ENCODE data around the gene POU2F2. TPM values are rescaled to one million over a fixed set of nuclear protein-coding genes. Genes with fewer than 3 reads are reported as not detected.

Gene POU2F2
- total RNA-seq, 1 experiment from 2014 or later: 0.89 TPM

DNA sequence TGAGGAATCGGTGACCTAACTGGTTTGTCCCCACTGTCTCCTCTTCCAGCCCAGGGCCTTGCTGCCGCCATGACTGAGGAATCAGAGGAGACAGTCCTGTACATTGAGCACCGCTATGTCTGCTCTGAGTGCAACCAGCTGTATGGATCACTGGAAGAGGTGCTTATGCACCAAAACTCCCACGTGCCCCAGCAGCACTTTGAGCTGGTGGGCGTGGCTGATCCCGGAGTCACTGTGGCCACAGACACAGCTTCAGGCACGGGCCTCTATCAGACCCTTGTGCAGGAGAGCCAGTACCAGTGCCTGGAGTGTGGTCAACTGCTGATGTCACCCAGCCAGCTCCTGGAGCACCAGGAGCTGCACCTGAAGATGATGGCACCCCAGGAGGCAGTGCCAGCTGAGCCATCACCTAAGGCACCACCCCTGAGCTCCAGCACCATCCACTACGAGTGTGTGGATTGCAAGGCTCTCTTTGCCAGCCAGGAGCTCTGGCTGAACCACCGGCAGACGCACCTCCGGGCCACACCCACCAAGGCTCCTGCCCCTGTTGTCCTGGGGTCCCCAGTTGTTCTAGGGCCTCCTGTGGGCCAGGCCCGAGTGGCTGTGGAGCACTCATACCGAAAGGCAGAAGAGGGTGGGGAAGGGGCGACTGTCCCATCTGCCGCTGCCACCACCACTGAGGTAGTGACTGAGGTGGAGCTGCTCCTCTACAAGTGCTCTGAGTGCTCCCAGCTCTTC, 53.5 kb downstream of the POU2F2 start:
- ChIA-PET CTCF (interaction anchor here (1.1 kb wide), 1 partner anchor 44 kb away, joined by 5 read pairs; no protein-coding TSS in a partner anchor), RAD21 (ENCODE audit: low non-redundant PET in 1 of 2, low total read pairs in 2 of 2, uncharacterized antibody in 2 of 2, unreplicated experiment in 2 of 2) (interaction anchor here in 1 of 2 experiments (0.7 kb wide), 1 partner anchor 30 kb away, joined by 3 read pairs; no protein-coding TSS in a partner anchor), POLR2A (interaction anchor here (0.6 kb wide), 1 partner anchor 51 kb away, joined by 3 read pairs; no protein-coding TSS in a partner anchor)
- TF ChIP-seq ZFX (IDR thresholded peaks at IDR 0.05) (no peak), POLR2A (IDR thresholded peaks at IDR 0.05; ENCODE audit: borderline replicate concordance, extremely low read depth, insufficient read depth, insufficient read length) (no peak), SP1 (IDR thresholded peaks at IDR 0.05; ENCODE audit: low read depth) (no peak), SIN3A (IDR thresholded peaks at IDR 0.05; ENCODE audit: low read depth) (no peak), MAX (IDR thresholded peaks at IDR 0.05) (no peak), YY1 (IDR thresholded peaks at IDR 0.05; ENCODE audit: extremely low read depth, insufficient replicate concordance, low read depth, low read length) (no peak), POLR2AphosphoS5 (IDR thresholded peaks at IDR 0.05; ENCODE audit: low read depth, low read length) (no peak), EZH2phosphoT487 (IDR thresholded peaks at IDR 0.05; ENCODE audit: borderline replicate concordance) (no peak), ZBTB33 (IDR thresholded peaks at IDR 0.05; ENCODE audit: extremely low read depth, insufficient replicate concordance, low read length) (no peak), CBX3 (IDR thresholded peaks at IDR 0.05; ENCODE audit: low read depth) (no peak)
- TF ChIP-seq, protein P1, sequence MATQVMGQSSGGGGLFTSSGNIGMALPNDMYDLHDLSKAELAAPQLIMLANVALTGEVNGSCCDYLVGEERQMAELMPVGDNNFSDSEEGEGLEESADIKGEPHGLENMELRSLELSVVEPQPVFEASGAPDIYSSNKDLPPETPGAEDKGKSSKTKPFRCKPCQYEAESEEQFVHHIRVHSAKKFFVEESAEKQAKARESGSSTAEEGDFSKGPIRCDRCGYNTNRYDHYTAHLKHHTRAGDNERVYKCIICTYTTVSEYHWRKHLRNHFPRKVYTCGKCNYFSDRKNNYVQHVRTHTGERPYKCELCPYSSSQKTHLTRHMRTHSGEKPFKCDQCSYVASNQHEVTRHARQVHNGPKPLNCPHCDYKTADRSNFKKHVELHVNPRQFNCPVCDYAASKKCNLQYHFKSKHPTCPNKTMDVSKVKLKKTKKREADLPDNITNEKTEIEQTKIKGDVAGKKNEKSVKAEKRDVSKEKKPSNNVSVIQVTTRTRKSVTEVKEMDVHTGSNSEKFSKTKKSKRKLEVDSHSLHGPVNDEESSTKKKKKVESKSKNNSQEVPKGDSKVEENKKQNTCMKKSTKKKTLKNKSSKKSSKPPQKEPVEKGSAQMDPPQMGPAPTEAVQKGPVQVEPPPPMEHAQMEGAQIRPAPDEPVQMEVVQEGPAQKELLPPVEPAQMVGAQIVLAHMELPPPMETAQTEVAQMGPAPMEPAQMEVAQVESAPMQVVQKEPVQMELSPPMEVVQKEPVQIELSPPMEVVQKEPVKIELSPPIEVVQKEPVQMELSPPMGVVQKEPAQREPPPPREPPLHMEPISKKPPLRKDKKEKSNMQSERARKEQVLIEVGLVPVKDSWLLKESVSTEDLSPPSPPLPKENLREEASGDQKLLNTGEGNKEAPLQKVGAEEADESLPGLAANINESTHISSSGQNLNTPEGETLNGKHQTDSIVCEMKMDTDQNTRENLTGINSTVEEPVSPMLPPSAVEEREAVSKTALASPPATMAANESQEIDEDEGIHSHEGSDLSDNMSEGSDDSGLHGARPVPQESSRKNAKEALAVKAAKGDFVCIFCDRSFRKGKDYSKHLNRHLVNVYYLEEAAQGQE (IDR thresholded peaks at IDR 0.05; ENCODE audit: low read depth): no peak
- H3K9me2 ChIP-seq (ENCODE audit: insufficient read depth): no peaks in the 10 kb centered on the region
- no peak overlapping the region for H2AFZ ChIP-seq (ENCODE audit: low read depth, low read length, poor library complexity, severe bottlenecking)
- peak overlapping the region; percentile 12; the same call in 1 of the 2 replicates for H3K27ac ChIP-seq (ENCODE audit: low read depth, low read length)
- H3K27me3 ChIP-seq (ENCODE audit: insufficient read depth, low read length): no peaks in the 10 kb centered on the region
- peaks cover 19 to 30% of the 10 kb centered on the region in 2 experiments for H3K36me3 ChIP-seq (ENCODE audit: control insufficient read depth in 1 of 2, insufficient read depth in 2 of 2, low read length in 2 of 2)
- DNase-seq (ENCODE audit: low read depth, low spot score) (no peak), ATAC-seq (no peak)
- H3K9ac ChIP-seq (ENCODE audit: low read length): no peak overlapping the region
- intact Hi-C loops (cut with micrococcal nuclease): loop anchor here (10.0 kb wide), 1 partner anchor 446 kb away; the partner anchor contains the start of gene CEACAM1
- H3K4me3 ChIP-seq (replicated peaks in 1 of 2; ENCODE audit: low read depth in 1 of 2, low read length in 2 of 2): no peak overlapping the region
- H4K20me1 ChIP-seq (ENCODE audit: insufficient read depth): peaks cover under 1% of the 10 kb centered on the region; the same call in 1 of the 2 replicates
- H3K4me1 ChIP-seq (ENCODE audit: control insufficient read depth in 1 of 2, insufficient read depth in 2 of 2, low read length in 2 of 2): peaks cover 11 to 33% of the 10 kb centered on the region in 2 experiments
- BruUV-seq (replicated peaks): no TSS peak
- no peak overlapping the region for H3K4me2 ChIP-seq (ENCODE audit: low read length)
- no peaks in the 10 kb centered on the region for H3K9me3 ChIP-seq (ENCODE audit: control insufficient read depth in 1 of 2, insufficient read depth in 1 of 2, low read depth in 1 of 2, low read length in 2 of 2)
- peaks cover 54% of the 10 kb centered on the region for H3K79me2 ChIP-seq (ENCODE audit: insufficient read depth, low read length)
